ENCODE measurements around the gene MMP3. TPM values are rescaled to one million over a fixed set of nuclear protein-coding genes. Genes with fewer than 3 reads are reported as not detected.

MMP3 gene
- total and polyA plus RNA-seq, 2 experiments from 2014 or later: 0.68 TPM; not detected in 1

DNA sequence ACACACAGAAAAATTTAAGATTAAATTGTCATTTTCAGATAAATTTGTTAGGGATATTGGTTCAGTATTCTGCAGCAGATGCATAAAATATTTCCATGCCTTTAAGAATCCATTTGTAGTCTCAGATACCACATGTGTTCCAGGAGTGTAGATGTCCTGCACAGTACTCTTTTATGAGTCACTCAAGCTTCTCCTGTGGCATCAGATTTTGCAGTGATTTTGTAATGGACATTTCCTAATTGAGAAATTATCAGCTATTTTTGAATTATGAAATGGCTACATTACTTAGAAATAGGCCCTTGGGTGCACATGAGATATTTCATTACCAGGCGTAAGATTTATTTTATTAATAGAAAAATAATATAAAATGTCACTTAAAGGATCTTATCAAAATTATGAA is 18.9 kb downstream of the MMP3 start:
- H3F3A ChIP-seq (replicated peaks; ENCODE audit: low read depth): no peaks in the 10 kb centered on the region
- TF ChIP-seq NANOG (IDR thresholded peaks at IDR 0.05; ENCODE audit: borderline replicate concordance): no peak
- TF ChIP-seq ZNF331 (CRISPR knock-in tag; IDR thresholded peaks at IDR 0.05; ENCODE audit: low read depth): no peak
- no peak for TF ChIP-seq EZH2phosphoT487 (IDR thresholded peaks at IDR 0.05; ENCODE audit: unreplicated experiment)
- TF ChIP-seq, protein P1, sequence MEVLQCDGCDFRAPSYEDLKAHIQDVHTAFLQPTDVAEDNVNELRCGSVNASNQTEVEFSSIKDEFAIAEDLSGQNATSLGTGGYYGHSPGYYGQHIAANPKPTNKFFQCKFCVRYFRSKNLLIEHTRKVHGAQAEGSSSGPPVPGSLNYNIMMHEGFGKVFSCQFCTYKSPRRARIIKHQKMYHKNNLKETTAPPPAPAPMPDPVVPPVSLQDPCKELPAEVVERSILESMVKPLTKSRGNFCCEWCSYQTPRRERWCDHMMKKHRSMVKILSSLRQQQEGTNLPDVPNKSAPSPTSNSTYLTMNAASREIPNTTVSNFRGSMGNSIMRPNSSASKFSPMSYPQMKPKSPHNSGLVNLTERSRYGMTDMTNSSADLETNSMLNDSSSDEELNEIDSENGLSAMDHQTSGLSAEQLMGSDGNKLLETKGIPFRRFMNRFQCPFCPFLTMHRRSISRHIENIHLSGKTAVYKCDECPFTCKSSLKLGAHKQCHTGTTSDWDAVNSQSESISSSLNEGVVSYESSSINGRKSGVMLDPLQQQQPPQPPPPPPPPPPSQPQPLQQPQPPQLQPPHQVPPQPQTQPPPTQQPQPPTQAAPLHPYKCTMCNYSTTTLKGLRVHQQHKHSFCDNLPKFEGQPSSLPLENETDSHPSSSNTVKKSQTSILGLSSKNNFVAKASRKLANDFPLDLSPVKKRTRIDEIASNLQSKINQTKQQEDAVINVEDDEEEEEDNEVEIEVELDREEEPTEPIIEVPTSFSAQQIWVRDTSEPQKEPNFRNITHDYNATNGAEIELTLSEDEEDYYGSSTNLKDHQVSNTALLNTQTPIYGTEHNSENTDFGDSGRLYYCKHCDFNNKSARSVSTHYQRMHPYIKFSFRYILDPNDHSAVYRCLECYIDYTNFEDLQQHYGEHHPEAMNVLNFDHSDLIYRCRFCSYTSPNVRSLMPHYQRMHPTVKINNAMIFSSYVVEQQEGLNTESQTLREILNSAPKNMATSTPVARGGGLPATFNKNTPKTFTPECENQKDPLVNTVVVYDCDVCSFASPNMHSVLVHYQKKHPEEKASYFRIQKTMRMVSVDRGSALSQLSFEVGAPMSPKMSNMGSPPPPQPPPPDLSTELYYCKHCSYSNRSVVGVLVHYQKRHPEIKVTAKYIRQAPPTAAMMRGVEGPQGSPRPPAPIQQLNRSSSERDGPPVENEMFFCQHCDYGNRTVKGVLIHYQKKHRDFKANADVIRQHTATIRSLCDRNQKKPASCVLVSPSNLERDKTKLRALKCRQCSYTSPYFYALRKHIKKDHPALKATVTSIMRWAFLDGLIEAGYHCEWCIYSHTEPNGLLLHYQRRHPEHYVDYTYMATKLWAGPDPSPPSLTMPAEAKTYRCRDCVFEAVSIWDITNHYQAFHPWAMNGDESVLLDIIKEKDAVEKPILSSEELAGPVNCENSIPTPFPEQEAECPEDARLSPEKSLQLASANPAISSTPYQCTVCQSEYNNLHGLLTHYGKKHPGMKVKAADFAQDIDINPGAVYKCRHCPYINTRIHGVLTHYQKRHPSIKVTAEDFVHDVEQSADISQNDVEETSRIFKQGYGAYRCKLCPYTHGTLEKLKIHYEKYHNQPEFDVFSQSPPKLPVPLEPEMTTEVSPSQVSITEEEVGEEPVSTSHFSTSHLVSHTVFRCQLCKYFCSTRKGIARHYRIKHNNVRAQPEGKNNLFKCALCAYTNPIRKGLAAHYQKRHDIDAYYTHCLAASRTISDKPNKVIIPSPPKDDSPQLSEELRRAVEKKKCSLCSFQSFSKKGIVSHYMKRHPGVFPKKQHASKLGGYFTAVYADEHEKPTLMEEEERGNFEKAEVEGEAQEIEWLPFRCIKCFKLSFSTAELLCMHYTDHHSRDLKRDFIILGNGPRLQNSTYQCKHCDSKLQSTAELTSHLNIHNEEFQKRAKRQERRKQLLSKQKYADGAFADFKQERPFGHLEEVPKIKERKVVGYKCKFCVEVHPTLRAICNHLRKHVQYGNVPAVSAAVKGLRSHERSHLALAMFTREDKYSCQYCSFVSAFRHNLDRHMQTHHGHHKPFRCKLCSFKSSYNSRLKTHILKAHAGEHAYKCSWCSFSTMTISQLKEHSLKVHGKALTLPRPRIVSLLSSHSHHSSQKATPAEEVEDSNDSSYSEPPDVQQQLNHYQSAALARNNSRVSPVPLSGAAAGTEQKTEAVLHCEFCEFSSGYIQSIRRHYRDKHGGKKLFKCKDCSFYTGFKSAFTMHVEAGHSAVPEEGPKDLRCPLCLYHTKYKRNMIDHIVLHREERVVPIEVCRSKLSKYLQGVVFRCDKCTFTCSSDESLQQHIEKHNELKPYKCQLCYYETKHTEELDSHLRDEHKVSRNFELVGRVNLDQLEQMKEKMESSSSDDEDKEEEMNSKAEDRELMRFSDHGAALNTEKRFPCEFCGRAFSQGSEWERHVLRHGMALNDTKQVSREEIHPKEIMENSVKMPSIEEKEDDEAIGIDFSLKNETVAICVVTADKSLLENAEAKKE (CRISPR knock-in tag; IDR thresholded peaks at IDR 0.05): no peak
- no peak for TF ChIP-seq STAT1 (IDR thresholded peaks at IDR 0.05; ENCODE audit: unreplicated experiment)
- no peak for TF ChIP-seq POLR2AphosphoS5 (IDR thresholded peaks at IDR 0.05; ENCODE audit: low read depth)
- TF ChIP-seq, protein P2, sequence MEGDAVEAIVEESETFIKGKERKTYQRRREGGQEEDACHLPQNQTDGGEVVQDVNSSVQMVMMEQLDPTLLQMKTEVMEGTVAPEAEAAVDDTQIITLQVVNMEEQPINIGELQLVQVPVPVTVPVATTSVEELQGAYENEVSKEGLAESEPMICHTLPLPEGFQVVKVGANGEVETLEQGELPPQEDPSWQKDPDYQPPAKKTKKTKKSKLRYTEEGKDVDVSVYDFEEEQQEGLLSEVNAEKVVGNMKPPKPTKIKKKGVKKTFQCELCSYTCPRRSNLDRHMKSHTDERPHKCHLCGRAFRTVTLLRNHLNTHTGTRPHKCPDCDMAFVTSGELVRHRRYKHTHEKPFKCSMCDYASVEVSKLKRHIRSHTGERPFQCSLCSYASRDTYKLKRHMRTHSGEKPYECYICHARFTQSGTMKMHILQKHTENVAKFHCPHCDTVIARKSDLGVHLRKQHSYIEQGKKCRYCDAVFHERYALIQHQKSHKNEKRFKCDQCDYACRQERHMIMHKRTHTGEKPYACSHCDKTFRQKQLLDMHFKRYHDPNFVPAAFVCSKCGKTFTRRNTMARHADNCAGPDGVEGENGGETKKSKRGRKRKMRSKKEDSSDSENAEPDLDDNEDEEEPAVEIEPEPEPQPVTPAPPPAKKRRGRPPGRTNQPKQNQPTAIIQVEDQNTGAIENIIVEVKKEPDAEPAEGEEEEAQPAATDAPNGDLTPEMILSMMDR (conservative IDR thresholded peaks at IDR 0.05; ENCODE audit: low read depth in 2 of 2): no peak
- no peak for TF ChIP-seq EZH2 (IDR thresholded peaks at IDR 0.05; ENCODE audit: low read depth, unreplicated experiment)
- TF ChIP-seq, protein P3, sequence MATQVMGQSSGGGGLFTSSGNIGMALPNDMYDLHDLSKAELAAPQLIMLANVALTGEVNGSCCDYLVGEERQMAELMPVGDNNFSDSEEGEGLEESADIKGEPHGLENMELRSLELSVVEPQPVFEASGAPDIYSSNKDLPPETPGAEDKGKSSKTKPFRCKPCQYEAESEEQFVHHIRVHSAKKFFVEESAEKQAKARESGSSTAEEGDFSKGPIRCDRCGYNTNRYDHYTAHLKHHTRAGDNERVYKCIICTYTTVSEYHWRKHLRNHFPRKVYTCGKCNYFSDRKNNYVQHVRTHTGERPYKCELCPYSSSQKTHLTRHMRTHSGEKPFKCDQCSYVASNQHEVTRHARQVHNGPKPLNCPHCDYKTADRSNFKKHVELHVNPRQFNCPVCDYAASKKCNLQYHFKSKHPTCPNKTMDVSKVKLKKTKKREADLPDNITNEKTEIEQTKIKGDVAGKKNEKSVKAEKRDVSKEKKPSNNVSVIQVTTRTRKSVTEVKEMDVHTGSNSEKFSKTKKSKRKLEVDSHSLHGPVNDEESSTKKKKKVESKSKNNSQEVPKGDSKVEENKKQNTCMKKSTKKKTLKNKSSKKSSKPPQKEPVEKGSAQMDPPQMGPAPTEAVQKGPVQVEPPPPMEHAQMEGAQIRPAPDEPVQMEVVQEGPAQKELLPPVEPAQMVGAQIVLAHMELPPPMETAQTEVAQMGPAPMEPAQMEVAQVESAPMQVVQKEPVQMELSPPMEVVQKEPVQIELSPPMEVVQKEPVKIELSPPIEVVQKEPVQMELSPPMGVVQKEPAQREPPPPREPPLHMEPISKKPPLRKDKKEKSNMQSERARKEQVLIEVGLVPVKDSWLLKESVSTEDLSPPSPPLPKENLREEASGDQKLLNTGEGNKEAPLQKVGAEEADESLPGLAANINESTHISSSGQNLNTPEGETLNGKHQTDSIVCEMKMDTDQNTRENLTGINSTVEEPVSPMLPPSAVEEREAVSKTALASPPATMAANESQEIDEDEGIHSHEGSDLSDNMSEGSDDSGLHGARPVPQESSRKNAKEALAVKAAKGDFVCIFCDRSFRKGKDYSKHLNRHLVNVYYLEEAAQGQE (IDR thresholded peaks at IDR 0.05; ENCODE audit: unreplicated experiment): no peak
- TF ChIP-seq CREB1 (CRISPR knock-in tag; IDR thresholded peaks at IDR 0.05; ENCODE audit: low read depth): no peak
- no peak for TF ChIP-seq JUNB (IDR thresholded peaks at IDR 0.05; ENCODE audit: unreplicated experiment)
- no peak for TF ChIP-seq ZNF114 (CRISPR knock-in tag; IDR thresholded peaks at IDR 0.05)
- TF ChIP-seq, protein P4, sequence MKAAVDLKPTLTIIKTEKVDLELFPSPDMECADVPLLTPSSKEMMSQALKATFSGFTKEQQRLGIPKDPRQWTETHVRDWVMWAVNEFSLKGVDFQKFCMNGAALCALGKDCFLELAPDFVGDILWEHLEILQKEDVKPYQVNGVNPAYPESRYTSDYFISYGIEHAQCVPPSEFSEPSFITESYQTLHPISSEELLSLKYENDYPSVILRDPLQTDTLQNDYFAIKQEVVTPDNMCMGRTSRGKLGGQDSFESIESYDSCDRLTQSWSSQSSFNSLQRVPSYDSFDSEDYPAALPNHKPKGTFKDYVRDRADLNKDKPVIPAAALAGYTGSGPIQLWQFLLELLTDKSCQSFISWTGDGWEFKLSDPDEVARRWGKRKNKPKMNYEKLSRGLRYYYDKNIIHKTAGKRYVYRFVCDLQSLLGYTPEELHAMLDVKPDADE (IDR thresholded peaks at IDR 0.05): no peak
- no peak overlapping the region for H3K4me3 ChIP-seq
- 0 out of 2 replicates have a peak, but pooled peaks cover 10% of the 10 kb centered on the region for H3K9me2 ChIP-seq (ENCODE audit: insufficient read depth)
- H3K4me3 Mint-ChIP-seq: no peak overlapping the region
- H3K4me2 ChIP-seq: no peak overlapping the region
- H3K27ac Mint-ChIP-seq: no peak overlapping the region
- no peaks in the 10 kb centered on the region for H4K20me1 ChIP-seq (replicated peaks; ENCODE audit: insufficient read depth)
- H3K27me3 Mint-ChIP-seq (ENCODE audit: insufficient read depth, low read depth, poor library complexity): no peaks in the 10 kb centered on the region
- H3K4me1 Mint-ChIP-seq: peaks cover 5% of the 10 kb centered on the region; the same call in 2 of the 3 replicates
- no peaks in the 10 kb centered on the region for H3K79me2 ChIP-seq (replicated peaks; ENCODE audit: insufficient read depth)
- no peaks in the 10 kb centered on the region for H3K4me1 ChIP-seq (ENCODE audit: insufficient read depth)
- no peaks in the 10 kb centered on the region for H3K27me3 ChIP-seq (ENCODE audit: insufficient read depth)
- DNase-seq (ENCODE audit: low spot score): no peak
- no peak overlapping the region for H3K27ac ChIP-seq (ENCODE audit: low read depth)
- no peaks in the 10 kb centered on the region for H3K36me3 ChIP-seq (ENCODE audit: insufficient read depth)
- H2AFZ ChIP-seq: no peak overlapping the region
- H3K36me3 Mint-ChIP-seq (ENCODE audit: low read depth): peaks cover 12% of the 10 kb centered on the region
- no peak for ATAC-seq
- peaks cover 21% of the 10 kb centered on the region for H3K9me3 Mint-ChIP-seq

All from GM23338 (cell line).